K562 (cell line): Measurements from ENCODE around the gene GNRH2. TPM values are rescaled to one million over a fixed set of nuclear protein-coding genes. Genes with fewer than 3 reads are reported as not detected.
"Not testable (repeated sequence)": the region's sequence is repeated elsewhere in the genome, so short reads cannot be mapped to it uniquely, and the experiment has no call there.

Source experiments
- ATAC-seq: fragments of 200-7000 bp; cut with Tn5 transposase; 3 replicates; pipeline ENCODE4 v1.9.1; 2020; ENCODE audit warnings: moderate library complexity
- BruUV-seq: library from RNA; stranded (reverse); fragments of 400-500 nt; replicated peaks from 2 replicates; lab custom pipeline; 2021; lab: Mats Ljungman, UMichigan
- CTCF ChIA-PET: fragments of 300-600 bp; formaldehyde crosslinking; extraction: SDS; loops from one replicate; lab custom pipeline; 2021; ENCODE audit warnings: low intra/inter-chr PET ratio; lab: Yijun Ruan, JAX
- POLR2A ChIA-PET: fragments of 300-600, 350-650 bp; sonication (Branson Sonifier 250); formaldehyde crosslinking; extraction: SDS; loops from one replicate; lab custom pipeline; 2021; ENCODE audit warnings: antibody characterized with exemption, inconsistent platforms; lab: Yijun Ruan, JAX
- DNase-seq, 4 experiments: peaks; one replicate each; pipeline versions ENCODE4 v3.0.0 to v3.0.0-alpha.2; 2011 to 2018; ENCODE audit warnings: low spot score in 3 of 4, mixed read lengths in 3 of 4; ENCODE audit errors: extremely low read depth in 1 of 4
- FAIRE-seq: peaks from 2 replicates; lab custom pipeline; 2011; peaks lifted over from hg19 to GRCh38; lab: Jason Lieb, UNC
- H2AFZ ChIP-seq: 2 replicates; pipeline ENCODE4 v1.6.0; 2011; ENCODE audit warnings: low read depth, low read length, control low read depth, inconsistent platforms
- H3K27ac ChIP-seq: fragments of 200-600 bp; 3 replicates; pipeline ENCODE4 v1.8.0; 2011; ENCODE audit warnings: low read depth, mild to moderate bottlenecking, control low read depth, inconsistent platforms, low read length, moderate library complexity, mixed read lengths; ENCODE audit errors: extremely low read depth
- H3K27me3 ChIP-seq, 2 experiments: fragments of 300-600 bp in 1 of 2; 2 replicates in 1 of 2; 3 replicates in 1 of 2; pipeline versions ENCODE4 v1.6.0 to v1.8.0; 2011; ENCODE audit warnings: inconsistent platforms in 2 of 2, low read length in 2 of 2, mild to moderate bottlenecking in 1 of 2, mixed read lengths in 1 of 2, moderate library complexity in 1 of 2; ENCODE audit not compliant: control insufficient read depth in 2 of 2, insufficient read depth in 2 of 2
- H3K36me3 ChIP-seq: fragments of 300-600 bp; 3 replicates; pipeline ENCODE4 v1.8.0; 2011; ENCODE audit warnings: mild to moderate bottlenecking, low read length, inconsistent platforms; ENCODE audit not compliant: control insufficient read depth, insufficient read depth
- H3K4me1 ChIP-seq, 2 experiments: fragments of 200-600 bp in 1 of 2; replicated peaks in 1 of 2; 2 replicates in 1 of 2; 3 replicates in 1 of 2; pipeline versions ENCODE4 v1.5.1 to v1.8.0; 2011; ENCODE audit warnings: inconsistent platforms in 2 of 2, low read length in 2 of 2, mild to moderate bottlenecking in 1 of 2, mixed read lengths in 1 of 2, moderate library complexity in 1 of 2; ENCODE audit not compliant: control insufficient read depth in 2 of 2, insufficient read depth in 2 of 2
- H3K4me2 ChIP-seq: 2 replicates; pipeline ENCODE4 v1.6.1; 2011; ENCODE audit warnings: low read length, control low read depth, inconsistent platforms, mixed read lengths; ENCODE audit not compliant: insufficient read depth
- H3K4me3 ChIP-seq: fragments of 200-600 bp; sonication (generic), shearing (Covaris generic); 2 replicates; pipeline ENCODE4 v1.5.1; 2016; ENCODE audit warnings: control low read depth, inconsistent platforms
- H3K79me2 ChIP-seq: fragments of 200-600 bp; 3 replicates; pipeline ENCODE4 v1.8.0; 2011; ENCODE audit warnings: low read length, inconsistent platforms; ENCODE audit not compliant: control insufficient read depth, insufficient read depth
- H3K9ac ChIP-seq, 2 experiments: 2 replicates each; pipeline versions ENCODE4 v1.6.0 to v1.6.1; 2011; ENCODE audit warnings: low read depth in 2 of 2, low read length in 2 of 2, control low read depth in 1 of 2, inconsistent platforms in 1 of 2, mild to moderate bottlenecking in 1 of 2, mixed read lengths in 1 of 2; ENCODE audit not compliant: insufficient read depth in 1 of 2
- H3K9me1 ChIP-seq: one replicate; pipeline ENCODE4 v1.6.0; 2011; ENCODE audit warnings: inconsistent platforms, mild to moderate bottlenecking, low read length, moderate library complexity; ENCODE audit not compliant: control insufficient read depth, insufficient read depth
- H3K9me3 ChIP-seq: replicated peaks from 2 replicates; pipeline ENCODE4 v1.5.1; 2011; ENCODE audit warnings: low read depth, low read length, inconsistent platforms; ENCODE audit not compliant: control insufficient read depth, insufficient read depth
- H4K20me1 ChIP-seq: replicated peaks from 2 replicates; pipeline ENCODE4 v1.6.1; 2011; ENCODE audit warnings: low read length, inconsistent platforms, mixed read lengths; ENCODE audit not compliant: control insufficient read depth, insufficient read depth
- ASH1L ChIP-seq: fragments of 450-650 bp; IDR thresholded peaks from 2 replicates; pipeline ENCODE4 v1.6.1; 2018; ENCODE audit warnings: borderline replicate concordance, mild to moderate bottlenecking, low read depth; ENCODE audit not compliant: partially characterized antibody
- FOXA3 ChIP-seq, 2 experiments: fragments of 450-650 bp in 1 of 2; sonication (generic) in 1 of 2; formaldehyde crosslinking; IDR thresholded peaks in 1 of 2; conservative IDR thresholded peaks in 1 of 2; 2 replicates each; pipeline versions ENCODE4 v1.4.0 to v1.8.0; 2020 to 2022; ENCODE audit warnings: mild to moderate bottlenecking in 2 of 2, missing genetic modification reagents in 1 of 2
- FOXK1 ChIP-seq: sonication (generic); formaldehyde crosslinking; IDR thresholded peaks from 2 replicates; pipeline ENCODE4 v1.8.0; 2022; ENCODE audit warnings: missing genetic modification reagents, mild to moderate bottlenecking, borderline replicate concordance
- GABPB1 ChIP-seq: sonication (generic); formaldehyde crosslinking; IDR thresholded peaks from 2 replicates; pipeline ENCODE4 v1.8.0; 2022; ENCODE audit warnings: mild to moderate bottlenecking, missing genetic modification reagents
- RUNX1 ChIP-seq: sonication (generic); IDR thresholded peaks from 2 replicates; pipeline ENCODE4 v1.6.1; 2016; ENCODE audit warnings: antibody characterized with exemption, low read depth
- SP2 ChIP-seq: IDR thresholded peaks from 2 replicates; pipeline ENCODE4 v1.6.1; 2011; ENCODE audit warnings: mild to moderate bottlenecking, low read depth, low read length, moderate library complexity; ENCODE audit not compliant: poor library complexity, severe bottlenecking; ENCODE audit errors: extremely low read depth
- SRSF7 ChIP-seq: fragments of 200-400 bp; formaldehyde crosslinking; optimal IDR thresholded peaks from 2 replicates; pipeline ENCODE3; 2017; ENCODE audit warnings: mild to moderate bottlenecking, low read depth, low read length
- ZNF143 ChIP-seq: sonication (generic); formaldehyde crosslinking; IDR thresholded peaks from 2 replicates; pipeline ENCODE4 v1.9.0; 2022; ENCODE audit warnings: mild to moderate bottlenecking, missing genetic modification reagents
- ZNF146 ChIP-seq: IDR thresholded peaks from one replicate; pipeline ENCODE4 v1.6.1; 2018; ENCODE audit warnings: missing compliant biosample characterization; ENCODE audit not compliant: unreplicated experiment
- ZNF77 ChIP-seq: fragments of 250-450 bp; sonication (Bioruptor Pico); IDR thresholded peaks from 2 replicates; pipeline ENCODE4 v1.5.0; 2020
- ZNF830 ChIP-seq: fragments of 250-450 bp; sonication (Bioruptor Pico); IDR thresholded peaks from 2 replicates; pipeline ENCODE4 v1.5.0; 2021; ENCODE audit warnings: mild to moderate bottlenecking
- WGBS: fragments of 100-300 bp; shearing (Covaris generic); methylation state at CpG from one replicate; pipeline ENCODE4 v1.1.6; 2016; ENCODE audit warnings: low coverage, mixed read lengths; ENCODE audit not compliant: insufficient coverage; ENCODE audit errors: missing lambda C conversion rate; 5-methylcytosine and 5-hydroxymethylcytosine counted together
- in situ Hi-C: fragments of 300-500 bp; cut with MboI; formaldehyde crosslinking; loops from 4 replicates; pipeline ENCODE4 v1.15.0; 2018; ENCODE audit warnings: inconsistent platforms, mixed read lengths
- intact Hi-C: fragments of 100-400 bp; cut with micrococcal nuclease; formaldehyde crosslinking; loops from 2 replicates; pipeline ENCODE4 v1.14.2; 2022
- polyA plus RNA-seq, 8 experiments: library from polyadenylated mRNA; depleted of rRNA in 4 of 8; stranded (reverse) in 5 of 8; unstranded in 3 of 8; fragments of >200 nt; fragmentation: Nextera tagmentation in 2 of 8; fragmentation: Illumina TruSeq in 1 of 8; extraction: Ambion mirVana in 2 of 8; extraction: Trizol in 1 of 8; gene quantifications; 2 replicates each; pipeline versions ENCODE4 v1.2.1 to v1.2.3, GENCODE V29; 2011 to 2014; ENCODE audit warnings: inconsistent platforms in 1 of 8, missing spikeins in 1 of 8
- total RNA-seq, 7 experiments: library from RNA; depleted of rRNA in 6 of 7; stranded (reverse); fragments of >200 nt in 6 of 7; fragmentation: Illumina TruSeq in 2 of 7; extraction: Trizol in 2 of 7; gene quantifications; 2 replicates each; pipeline versions ENCODE4 v1.2.1 to v1.2.3, GENCODE V29; 2011 to 2021; ENCODE audit warnings: low replicate concordance in 1 of 7
- TF ChIP-seq, protein P1 (sequence below): fragments of 450-650 bp; IDR thresholded peaks from 2 replicates; pipeline ENCODE4 v1.6.1; 2016; ENCODE audit warnings: low read depth, mild to moderate bottlenecking, moderate library complexity
- TF ChIP-seq, protein P2 (sequence below): sonication (generic); formaldehyde crosslinking; IDR thresholded peaks from 2 replicates; pipeline ENCODE4 v1.8.1; 2023; ENCODE audit warnings: mild to moderate bottlenecking, missing genetic modification reagents

GNRH2 gene
- total and polyA plus RNA-seq, 9 of the 15 experiments (the other 6 are each of a cell fraction or from before 2014, with no cell fraction given) = 0.11 to 0.50 (median 0.24) TPM; not detected in 5

DNA sequence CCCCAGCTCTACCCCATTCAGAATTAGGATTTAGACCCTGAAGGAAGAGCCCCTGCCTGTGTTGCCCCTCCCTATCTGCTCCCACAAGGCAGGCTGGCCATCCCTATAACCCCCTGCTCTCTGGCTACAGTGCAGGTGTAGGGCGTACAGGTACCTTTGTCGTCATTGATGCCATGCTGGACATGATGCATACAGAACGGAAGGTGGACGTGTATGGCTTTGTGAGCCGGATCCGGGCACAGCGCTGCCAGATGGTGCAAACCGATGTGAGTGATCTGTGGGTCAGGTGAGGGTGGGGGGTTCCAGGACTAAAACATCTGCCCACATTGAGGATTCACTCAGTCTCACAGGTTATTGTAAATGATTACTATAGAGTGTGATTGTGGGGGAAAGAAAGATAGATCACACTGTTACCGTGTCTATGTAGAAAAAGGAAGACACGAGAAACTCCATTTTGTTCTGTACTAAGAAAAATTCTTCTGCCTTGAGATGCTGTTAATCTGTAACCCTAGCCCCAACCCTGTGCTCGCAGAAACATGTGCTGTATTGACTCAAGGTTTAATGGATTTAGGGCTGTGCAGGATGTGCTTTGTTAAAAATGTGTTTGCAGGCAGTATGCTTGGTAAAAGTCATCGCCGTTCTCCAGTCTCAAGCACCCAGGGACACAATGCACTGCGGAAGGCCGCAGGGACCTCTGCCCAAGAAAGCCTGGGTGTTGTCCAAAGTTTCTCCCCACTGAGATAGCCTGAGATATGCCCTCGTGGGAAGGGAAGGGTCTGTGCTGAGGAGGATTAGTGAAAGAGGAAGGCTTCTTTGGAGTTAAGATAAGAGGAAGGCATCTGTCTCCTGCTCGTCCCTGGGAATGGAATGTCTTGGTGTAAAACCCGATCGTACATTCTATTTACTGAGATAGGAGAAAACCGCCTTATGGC, 20.6 kb upstream of the GNRH2 start:
- TF ChIP-seq FOXA3 (CRISPR knock-in tag; conservative IDR thresholded peaks at IDR 0.05 in 1 of 2, IDR thresholded peaks at IDR 0.05 in 1 of 2) = peak in 1 of 2 experiments; percentile 58; a peak in 1 of 4 replicates
- H3K4me2 ChIP-seq, in situ Hi-C loops, H3K9ac ChIP-seq, intact Hi-C loops, H2AFZ ChIP-seq, H3K27ac ChIP-seq, ATAC-seq, CTCF ChIA-PET, FAIRE-seq, H4K20me1 ChIP-seq, H3K9me3 ChIP-seq, DNase-seq, BruUV-seq, H3K79me2 ChIP-seq, H3K9me1 ChIP-seq, H3K27me3 ChIP-seq, H3K4me3 ChIP-seq, H3K4me1 ChIP-seq: not testable (repeated sequence)
- WGBS = 68% methylated on average over 15 of the region's 20 CpGs
- POLR2A ChIA-PET = interaction anchor here (0.7 kb wide), 1 partner anchor 21 kb away, joined by 3 read pairs; the partner anchor contains the start of gene GNRH2
- peaks cover 59% of the 10 kb centered on the region for H3K36me3 ChIP-seq

DNA sequence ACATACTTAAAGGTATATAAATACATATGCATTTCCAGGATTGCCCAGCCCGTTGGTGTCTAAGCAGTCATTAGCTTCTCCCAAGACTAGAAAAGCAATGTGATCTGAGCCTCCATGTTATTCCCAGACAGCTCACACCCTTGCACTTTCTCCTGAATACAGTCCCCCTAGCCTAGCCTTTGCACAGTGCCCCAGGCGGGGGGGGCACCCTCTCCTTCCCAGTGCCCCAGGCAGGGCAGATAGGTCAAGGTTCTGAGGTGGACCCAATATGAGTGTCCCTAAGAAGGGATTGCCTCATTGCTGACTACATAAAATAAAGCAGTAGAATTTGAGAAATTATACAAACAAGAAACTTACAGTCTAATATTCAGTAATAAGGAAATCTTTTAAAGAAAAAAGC, 15.4 kb upstream of the GNRH2 start:
- Histone ChIP-seq H3K4me2 (no peak overlapping the region), H3K4me1 (no peaks in the 10 kb centered on the region), H3K9me3 (no peaks in the 10 kb centered on the region), H3K9me1 (no peaks in the 10 kb centered on the region), H3K4me3 (no peak overlapping the region), H3K36me3 (peaks cover 59% of the 10 kb centered on the region; the same call in 2 of the 3 replicates), H3K27ac (no peak overlapping the region), H3K27me3 (no peaks in the 10 kb centered on the region), H2AFZ (no peak overlapping the region), H4K20me1 (no peaks in the 10 kb centered on the region), H3K9ac (no peak overlapping the region), H3K79me2 (no peaks in the 10 kb centered on the region)
- no peak for ATAC-seq
- no TSS peak for BruUV-seq
- no peak for FAIRE-seq
- in situ Hi-C loops = no loop called here
- ChIA-PET CTCF (no interaction called here), POLR2A (no interaction called here)
- no peak for DNase-seq
- 73% methylated on average over 2 of the region's 2 CpGs for WGBS
- intact Hi-C loops = no loop called here
- TF ChIP-seq SRSF7 = no peak
- no peak for TF ChIP-seq ZNF143 (CRISPR knock-in tag)
- TF ChIP-seq SP2 = no peak
- no peak for TF ChIP-seq ZNF77 (CRISPR knock-in tag)
- TF ChIP-seq, protein P1, sequence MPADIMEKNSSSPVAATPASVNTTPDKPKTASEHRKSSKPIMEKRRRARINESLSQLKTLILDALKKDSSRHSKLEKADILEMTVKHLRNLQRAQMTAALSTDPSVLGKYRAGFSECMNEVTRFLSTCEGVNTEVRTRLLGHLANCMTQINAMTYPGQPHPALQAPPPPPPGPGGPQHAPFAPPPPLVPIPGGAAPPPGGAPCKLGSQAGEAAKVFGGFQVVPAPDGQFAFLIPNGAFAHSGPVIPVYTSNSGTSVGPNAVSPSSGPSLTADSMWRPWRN = no peak
- no peak for TF ChIP-seq FOXK1 (CRISPR knock-in tag)
- no peak for TF ChIP-seq FOXA3 (CRISPR knock-in tag; conservative IDR thresholded peaks at IDR 0.05 in 1 of 2, IDR thresholded peaks at IDR 0.05 in 1 of 2)
- TF ChIP-seq GABPB1 (CRISPR knock-in tag) = no peak
- TF ChIP-seq, protein P2, sequence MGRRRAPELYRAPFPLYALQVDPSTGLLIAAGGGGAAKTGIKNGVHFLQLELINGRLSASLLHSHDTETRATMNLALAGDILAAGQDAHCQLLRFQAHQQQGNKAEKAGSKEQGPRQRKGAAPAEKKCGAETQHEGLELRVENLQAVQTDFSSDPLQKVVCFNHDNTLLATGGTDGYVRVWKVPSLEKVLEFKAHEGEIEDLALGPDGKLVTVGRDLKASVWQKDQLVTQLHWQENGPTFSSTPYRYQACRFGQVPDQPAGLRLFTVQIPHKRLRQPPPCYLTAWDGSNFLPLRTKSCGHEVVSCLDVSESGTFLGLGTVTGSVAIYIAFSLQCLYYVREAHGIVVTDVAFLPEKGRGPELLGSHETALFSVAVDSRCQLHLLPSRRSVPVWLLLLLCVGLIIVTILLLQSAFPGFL (CRISPR knock-in tag) = no peak
- no peak for TF ChIP-seq ZNF146
- no peak for TF ChIP-seq ASH1L
- TF ChIP-seq RUNX1 = no peak
- no peak for TF ChIP-seq ZNF830
